GM20000 (cell line): ENCODE measurements around the gene AP1G1.
"Not testable (repeated sequence)": the region's sequence is repeated elsewhere in the genome, so short reads cannot be mapped to it uniquely, and the experiment has no call there.

Source experiments
- DNase-seq: peaks from one replicate; pipeline ENCODE4 v3.0.0; 2012; ENCODE audit warnings: low spot score
- TF ChIP-seq, protein P1 (sequence below): IDR thresholded peaks from 2 replicates; pipeline ENCODE4 v1.5.1; 2012; ENCODE audit warnings: mild to moderate bottlenecking, control low read depth; ENCODE audit errors: extremely low read depth, missing control alignments

Gene AP1G1

GRCh38 chr16:71796501-71797097, 12.0 kb downstream of the AP1G1 start:
- TF ChIP-seq, protein P1, sequence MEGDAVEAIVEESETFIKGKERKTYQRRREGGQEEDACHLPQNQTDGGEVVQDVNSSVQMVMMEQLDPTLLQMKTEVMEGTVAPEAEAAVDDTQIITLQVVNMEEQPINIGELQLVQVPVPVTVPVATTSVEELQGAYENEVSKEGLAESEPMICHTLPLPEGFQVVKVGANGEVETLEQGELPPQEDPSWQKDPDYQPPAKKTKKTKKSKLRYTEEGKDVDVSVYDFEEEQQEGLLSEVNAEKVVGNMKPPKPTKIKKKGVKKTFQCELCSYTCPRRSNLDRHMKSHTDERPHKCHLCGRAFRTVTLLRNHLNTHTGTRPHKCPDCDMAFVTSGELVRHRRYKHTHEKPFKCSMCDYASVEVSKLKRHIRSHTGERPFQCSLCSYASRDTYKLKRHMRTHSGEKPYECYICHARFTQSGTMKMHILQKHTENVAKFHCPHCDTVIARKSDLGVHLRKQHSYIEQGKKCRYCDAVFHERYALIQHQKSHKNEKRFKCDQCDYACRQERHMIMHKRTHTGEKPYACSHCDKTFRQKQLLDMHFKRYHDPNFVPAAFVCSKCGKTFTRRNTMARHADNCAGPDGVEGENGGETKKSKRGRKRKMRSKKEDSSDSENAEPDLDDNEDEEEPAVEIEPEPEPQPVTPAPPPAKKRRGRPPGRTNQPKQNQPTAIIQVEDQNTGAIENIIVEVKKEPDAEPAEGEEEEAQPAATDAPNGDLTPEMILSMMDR: no peak
- no peak for DNase-seq

- TF ChIP-seq, protein P1: no peak
- DNase-seq: no peak
Observed at GRCh38 chr16:71794943-71795342, 13.7 kb downstream of the AP1G1 start.

DNA sequence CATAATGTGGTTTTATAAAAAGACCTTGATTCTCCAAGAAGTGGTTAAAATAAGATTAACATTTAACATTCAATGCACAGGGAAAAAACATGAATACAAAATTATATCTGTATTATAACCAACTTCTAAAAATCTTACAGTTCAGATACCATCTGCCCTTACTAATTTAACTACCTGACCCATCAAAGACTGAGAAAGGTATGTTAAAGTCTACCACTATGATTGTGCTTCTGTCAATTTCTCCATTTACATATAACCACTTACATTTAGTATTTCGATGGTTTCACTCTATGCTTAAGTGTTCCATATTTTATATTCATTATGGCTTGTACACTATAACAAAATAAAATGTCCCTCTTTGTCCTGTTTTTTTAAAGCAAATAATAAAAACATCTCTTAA, 14.6 kb downstream of the AP1G1 start:
- TF ChIP-seq, protein P1: no peak

GRCh38 chr16:71792176-71792575, 16.5 kb downstream of the AP1G1 start:
- no peak for DNase-seq
- TF ChIP-seq, protein P1: no peak

More for the DNA sequence above, 14.6 kb downstream of the AP1G1 start:
- DNase-seq: no peak

DNA sequence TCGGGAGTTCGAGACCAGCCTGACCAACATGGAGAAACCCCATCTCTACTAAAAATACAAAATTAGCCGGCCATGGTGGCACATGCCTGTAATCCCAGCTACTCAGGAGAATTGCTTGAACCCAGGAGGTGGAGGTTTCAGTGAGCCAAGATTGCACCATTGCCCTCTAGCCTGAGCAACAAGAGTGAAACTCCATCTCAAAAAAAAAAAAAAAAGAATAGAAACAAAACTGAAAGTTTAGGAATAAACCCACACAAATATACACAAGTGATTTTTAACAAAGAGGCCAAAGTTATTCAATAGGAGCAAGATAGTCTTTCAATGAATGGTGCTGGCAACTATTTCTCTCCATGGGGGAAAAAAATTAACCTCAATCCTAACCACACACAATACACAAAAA, 18.3 kb downstream of the AP1G1 start:
- not testable (repeated sequence) for DNase-seq

GRCh38 chr16:71789136-71789535, 19.5 kb downstream of the AP1G1 start:
- TF ChIP-seq, protein P1: no peak
- DNase-seq: no peak

DNA sequence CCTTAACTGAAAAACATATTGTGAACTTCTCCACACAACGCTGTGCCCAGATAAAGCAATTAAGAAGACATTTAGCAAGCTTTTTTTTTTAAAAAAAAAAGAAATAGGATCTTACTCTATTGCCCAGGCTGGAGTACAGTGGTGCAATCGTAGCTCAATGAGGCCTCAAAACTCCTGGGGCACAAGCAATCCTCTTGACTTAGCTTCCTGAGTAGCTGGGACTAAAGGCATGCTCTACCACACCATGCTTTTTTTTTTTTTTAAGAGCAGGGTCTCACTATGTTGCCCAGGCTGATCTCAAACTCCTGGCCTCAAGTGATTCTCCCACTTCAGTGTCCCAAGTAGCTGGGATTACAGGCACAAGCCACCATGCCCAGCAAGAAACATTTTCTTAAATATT, 20.1 kb downstream of the AP1G1 start:
- no peak for DNase-seq
- TF ChIP-seq, protein P1: no peak

DNA sequence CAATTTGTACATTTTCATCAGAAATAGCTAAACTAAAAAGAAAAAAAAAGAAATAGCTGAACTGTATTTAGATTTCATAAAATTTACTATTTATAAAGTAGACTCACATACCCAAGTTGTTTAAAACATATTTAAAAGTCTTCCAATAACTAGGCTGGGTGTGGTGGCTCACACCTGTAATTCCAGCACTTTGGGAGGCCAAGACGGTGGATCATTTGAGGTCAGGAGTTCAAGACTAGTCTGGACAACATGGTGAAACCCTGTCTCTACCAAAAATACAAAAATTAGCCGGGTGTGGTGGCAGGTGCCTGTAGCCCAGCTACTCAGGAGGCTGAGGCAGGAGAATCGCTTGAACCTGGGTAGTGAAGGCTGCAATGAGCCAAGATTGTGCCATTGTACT, 23.5 kb downstream of the AP1G1 start:
- DNase-seq: not testable (repeated sequence)
